NCI-H524 (cell line): Measurements from ENCODE around the gene DOCK8.

Source experiments
- DNase-seq, 2 experiments: peaks; one replicate each; lab custom pipeline; 2025; lab: John Stamatoyannopoulos, UW

The DOCK8 gene

DNA sequence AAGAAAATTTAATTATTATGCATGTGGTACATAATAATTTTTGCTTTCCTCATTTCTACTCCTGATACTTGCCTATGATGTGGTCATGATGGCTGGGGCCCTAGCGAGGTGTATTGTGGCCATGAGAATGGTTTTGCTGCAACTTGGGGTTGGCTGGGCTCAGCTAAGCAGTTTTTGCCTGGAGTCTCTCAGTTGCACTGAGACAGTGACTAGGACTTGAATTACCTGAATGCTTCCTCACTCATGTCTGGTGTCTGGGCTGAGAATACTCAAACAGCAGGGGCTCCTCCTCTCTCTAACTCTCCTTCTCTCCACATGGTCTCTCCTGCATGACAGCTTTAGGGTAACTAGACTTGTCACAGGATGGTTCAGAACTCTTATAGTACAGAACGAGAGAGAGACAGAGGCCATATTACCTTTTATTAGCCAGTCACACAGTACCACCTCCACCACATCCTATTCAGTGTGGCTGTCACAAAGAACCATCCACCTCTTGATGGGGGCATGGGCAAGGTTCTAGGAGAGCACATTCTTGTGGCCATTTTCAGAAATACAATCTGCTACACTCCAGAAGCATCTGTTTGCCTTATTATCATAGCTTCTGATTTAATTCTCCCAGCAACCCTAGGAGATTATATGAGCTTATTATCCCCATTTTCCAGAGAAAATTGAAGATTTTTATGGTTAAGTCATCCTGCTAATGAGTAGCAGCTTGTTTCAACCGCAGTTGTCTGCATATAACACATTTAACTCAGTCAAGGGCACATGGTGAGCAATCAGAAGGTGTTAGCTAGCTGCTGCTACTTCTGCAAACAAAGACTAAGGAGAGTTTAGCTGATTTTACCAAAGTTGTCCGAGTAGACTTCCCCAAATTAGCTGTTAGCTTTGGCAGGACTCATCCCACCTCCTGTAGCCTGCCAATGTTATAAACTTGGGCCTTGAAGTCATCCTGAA lies 245.1 kb downstream of the DOCK8 start:
- peak in 1 of 2 experiments; percentile 31 for DNase-seq

DNA sequence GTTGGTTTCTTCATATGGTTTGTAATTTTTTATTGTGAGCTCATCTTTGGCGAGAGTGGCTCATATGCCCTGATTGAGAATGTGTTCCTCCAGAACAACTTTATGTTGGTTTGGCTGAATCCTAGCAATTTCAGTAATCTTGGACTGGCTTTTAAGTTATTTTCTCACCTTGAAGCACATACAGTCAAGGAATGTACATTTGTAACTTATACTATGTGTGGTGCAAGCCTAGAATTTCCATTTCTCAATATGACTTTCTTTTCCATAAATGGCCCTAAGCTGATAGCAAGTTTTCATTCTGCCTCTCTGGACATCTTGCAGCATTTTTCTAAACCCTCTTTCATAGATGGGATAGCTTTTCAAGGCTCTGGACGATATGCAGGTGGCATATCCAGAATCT lies 247.5 kb downstream of the DOCK8 start:
- DNase-seq = no peak

DNA sequence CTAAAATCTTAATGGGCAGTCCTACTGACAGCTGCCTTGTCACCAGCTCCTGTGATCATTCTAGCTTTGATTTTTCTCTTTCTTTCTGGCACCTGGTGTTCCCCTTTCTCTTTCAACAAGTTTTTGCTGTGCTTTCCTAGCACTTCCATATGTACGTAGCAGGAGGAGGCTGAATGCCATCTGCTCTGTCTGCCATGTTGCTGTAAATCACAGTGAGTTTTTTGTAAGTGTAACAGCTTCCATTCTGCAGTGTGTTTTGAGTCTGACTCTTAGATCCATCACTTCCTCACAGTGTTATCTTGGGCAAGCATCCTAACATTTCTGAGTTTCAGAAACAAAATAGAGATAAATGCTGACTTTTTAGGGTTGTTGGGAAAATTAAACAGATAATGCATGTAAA lies 247.9 kb downstream of the DOCK8 start:
- DNase-seq = peak; percentile 27 to 82

DNA sequence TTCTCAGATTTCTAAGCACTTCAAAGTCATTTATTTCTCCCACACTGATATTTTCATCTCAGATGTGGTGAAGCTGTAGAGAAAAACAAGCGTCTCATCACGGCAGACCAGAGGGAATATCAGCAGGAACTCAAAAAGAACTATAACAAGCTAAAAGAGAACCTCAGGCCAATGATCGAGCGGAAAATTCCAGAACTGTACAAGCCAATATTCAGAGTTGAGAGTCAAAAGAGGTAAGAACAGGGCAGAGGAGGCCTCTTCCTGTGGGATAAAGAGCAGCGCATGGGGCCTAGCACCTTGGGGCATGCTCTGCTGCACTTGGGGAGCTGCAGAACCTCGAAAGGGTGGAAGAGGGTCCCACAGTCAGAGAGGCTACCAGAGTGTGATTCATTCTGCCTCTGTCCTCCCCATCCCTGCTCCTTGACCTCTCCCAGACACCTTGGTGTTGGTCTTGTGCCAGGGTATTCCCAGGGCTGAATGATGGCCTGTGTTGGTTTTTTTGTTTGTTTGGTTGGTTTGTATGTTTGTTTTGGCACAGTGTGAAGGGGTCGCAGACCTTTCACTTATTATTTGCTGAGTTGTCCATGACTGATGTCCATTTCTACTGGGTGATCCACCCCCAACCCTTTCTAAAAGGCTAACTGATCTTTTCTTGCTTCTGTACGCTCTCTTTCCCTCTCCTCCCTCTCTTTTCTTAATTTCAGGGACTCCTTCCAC lies 248.9 kb downstream of the DOCK8 start:
- DNase-seq = no peak

DNA sequence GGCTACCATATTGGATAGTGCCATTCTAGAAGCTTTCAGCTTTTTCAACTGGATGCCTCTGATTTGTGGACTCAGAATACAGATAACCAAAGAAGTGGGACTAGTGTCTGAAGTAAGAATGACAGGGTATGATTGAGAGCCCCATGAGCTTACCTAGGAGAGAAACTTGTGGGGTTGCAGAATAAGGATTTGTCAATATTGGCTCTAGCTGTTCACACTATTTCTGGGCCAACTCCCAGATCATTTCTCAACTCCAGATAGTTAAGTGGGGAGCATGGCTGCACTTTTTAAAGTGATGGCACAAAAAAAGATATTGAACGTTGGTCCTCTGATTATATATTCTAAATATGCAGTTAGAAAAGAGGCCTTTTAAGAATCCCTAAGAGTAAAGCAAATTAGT lies 252.1 kb downstream of the DOCK8 start:
- DNase-seq = no peak

DNA sequence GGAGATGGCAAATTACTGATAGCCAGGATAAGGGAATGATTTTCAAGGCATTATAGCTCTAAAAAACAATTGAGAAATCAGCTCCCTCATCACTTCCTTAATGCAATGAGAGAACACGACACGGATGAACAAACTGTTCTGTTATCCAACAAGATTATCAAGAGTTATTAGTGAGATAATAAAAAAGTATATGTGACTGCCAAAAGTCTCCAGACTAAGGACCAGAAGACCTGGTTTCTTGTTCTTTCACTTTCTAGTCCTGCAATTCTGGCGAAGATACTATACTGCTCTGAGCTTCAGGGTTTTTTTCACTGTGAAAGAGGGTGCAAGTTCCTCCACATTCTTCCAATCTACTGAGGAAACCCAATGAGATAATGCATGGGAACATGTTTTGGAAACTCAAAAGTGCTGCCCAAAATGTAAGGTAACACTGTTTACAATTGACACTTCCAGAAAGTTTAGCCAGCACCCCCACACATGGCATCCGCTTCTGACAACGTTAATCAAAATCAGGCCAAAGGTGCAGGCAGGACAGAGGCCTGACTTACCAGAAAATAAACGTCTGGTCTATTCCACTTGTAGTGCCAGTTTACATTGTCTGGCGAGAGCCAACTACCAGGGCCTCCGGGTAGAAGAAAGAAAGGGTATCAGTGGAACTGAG lies 254.2 kb downstream of the DOCK8 start:
- no peak for DNase-seq

DNA sequence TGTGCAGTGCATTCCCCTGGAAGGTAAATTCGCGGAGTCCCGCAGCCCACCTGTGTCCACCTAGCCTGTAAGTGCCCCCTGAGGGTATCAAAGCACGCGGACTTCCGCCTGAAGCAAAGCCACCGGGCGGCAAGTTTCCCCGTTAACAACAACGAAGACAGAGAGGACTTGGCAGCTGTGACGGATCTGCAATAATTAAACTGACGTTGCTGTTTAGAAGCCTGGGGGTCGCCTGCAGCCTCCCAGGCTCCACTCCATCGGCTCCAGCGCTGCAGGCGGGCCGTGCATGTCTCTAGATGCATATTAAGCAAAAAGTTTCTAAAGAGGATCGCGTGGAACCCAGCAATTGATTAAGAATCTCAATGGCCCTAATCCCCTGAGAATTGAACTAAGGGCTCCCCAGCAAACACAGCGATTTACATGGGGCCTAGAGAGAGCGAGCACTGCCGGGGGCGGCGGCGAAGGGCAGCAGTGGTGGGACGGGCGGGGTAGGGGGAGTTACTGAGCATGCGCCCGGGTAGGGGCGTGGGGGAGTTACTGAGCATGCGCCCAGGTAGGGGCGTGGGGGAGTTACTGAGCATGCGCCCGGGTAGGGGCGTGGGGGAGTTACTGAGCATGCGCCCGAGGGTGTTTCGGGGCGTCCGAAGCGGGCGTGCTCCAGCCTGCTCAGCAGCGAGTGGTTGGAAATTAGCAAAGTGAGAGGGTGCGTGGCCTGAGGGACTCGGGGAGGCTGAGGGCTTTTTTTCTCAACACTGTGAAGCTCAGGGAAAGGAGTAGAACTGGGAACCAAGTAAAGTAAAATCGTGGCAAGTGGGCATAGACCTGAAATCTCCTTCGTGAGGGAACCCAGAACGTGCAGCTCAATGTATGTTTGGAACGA lies 255.2 kb downstream of the DOCK8 start:
- DNase-seq = peak; percentile 72 to 83

DNA sequence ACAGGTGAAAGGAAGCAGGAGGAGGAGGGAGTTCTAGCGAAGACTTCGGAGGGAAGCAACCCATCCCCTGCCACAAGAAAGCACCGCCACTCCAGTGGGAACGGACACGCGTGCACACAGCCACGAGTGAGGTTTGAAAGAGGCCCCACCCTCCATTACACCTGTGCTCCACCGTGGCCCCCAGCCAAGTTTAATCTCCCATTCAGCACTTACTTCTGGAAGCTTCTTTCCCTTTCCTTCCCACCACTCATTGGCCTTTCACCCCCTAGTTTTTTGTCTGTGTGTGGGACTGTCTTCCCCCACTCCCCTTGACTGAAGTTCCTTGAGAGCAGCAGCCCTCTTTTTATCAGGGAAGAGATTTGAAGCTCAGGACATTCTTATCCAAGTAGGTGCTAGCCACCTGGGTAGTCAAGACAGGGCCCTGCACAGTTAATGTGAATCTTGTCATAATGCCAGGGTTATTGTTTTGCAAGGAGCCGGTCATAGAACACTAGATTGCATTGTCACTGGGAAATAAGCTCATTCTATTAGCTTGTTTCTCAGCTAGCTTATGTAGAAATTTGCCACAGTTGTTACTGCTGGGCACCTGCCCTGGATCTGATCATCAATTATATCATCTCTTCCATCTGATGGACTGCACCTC lies 256.0 kb downstream of the DOCK8 start:
- no peak for DNase-seq

DNA sequence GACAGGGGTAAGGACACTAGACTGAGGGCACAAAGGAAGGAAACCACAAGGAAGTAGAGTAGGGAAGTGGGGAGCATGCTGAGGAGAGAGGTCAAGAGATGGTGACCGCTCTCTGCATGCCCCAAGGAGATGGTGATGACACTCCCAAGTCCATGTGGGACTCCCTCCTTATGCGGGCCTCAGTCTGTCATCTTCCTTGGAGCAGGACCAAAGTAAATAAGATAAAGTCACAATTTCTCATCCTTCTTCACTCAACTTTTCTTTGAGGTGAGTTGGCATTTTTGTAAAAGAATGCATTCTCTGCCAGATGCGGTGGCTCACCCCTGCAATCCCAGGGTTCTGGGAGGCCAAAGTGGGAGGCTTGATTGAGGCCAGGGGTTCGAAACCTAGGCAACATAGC lies 256.7 kb downstream of the DOCK8 start:
- DNase-seq = no peak

DNA sequence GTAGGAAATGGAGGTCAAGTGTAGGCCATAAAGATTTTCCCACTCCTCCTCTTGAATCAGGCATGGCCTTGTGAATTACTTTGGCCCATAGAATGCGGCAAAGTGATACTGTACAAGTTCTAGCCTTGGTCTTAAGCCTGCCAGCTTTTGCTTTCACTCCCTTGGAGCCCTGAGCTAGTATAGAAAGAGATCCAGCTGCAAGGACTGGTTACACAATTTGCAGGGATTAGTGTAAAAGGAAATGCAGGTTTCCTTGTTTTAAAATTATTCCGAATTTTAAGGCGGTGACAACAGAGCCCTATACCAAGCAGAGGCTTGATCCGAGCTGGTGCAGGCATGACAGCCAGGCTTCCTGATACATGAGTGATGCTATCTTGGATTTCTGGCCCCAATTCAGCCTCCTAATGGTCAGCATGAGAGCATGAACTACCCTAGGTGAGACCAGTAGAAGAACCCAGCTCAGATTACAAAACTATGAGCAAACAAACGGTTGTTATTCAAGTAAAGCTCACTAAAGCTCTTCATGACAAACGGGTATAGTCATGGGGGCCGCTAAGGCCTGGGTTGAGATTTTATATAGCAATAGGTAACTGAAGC lies 257.9 kb downstream of the DOCK8 start:
- no peak for DNase-seq

DNA sequence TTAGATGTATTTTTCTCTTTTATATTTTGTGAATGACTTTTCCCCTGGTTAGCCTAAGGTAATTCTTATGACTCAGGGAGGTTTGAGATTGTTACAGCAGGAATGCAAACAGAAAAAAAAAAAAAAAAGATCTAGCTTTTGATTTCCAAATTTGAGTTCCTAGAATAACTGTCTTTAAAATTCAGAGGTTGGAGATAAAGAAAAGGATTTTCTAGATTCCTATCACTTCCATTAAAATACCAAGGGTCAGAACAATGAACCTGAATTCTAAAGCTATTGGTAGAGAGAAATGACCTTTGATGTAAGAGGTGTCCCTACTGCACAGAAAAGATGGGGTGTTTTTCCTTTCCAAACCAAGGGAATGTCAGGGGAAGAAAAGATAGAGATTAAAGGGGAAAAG lies 262.5 kb downstream of the DOCK8 start:
- DNase-seq = no peak

DNA sequence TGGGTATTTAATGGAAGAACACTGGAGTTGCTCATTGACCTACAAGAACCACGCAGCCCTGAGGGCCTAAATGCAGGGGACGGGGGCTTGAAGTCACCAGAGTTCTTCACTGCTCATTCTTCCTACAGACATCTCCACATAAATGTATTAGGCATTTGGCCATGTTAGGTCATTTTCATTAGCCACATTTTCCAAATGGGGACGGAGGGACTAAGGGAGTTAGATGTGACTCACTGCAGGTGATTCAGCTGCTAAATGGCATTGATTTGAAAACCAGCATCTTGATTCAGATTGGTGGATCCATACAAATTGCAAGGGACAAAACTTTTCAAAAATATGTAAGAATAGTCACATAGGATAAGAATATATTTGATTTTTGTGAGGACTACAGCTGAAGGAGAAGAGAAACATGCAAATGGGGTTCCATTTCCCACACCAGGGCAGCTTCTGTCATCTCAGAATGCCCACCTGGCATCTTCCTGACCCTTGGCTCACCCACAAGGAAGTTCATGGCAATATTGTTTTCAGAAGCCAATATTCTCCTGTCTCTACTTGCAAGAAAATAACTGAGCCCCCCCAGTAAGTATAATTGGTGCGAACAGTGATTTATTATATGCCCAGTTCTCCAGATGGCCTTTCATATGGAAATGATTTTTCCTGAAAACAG lies 264.8 kb downstream of the DOCK8 start:
- DNase-seq = no peak

DNA sequence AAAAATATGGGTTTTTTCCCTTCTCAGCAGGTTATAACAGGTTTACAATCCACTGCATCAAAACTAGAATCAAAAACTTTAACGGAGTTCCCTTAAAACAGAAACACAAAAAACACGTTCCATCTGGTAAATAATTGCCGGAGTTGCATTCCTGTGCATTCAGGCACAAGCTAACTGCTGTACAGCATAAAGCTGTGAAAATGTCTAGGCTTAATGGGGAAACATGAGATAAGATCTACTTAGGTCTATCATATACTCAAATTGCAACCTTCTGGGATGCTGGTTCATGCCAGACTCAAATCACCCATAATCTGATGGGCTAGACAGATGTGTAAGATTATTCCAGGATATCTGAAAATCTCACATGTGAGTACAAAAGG lies 265.3 kb downstream of the DOCK8 start:
- no peak for DNase-seq

DNA sequence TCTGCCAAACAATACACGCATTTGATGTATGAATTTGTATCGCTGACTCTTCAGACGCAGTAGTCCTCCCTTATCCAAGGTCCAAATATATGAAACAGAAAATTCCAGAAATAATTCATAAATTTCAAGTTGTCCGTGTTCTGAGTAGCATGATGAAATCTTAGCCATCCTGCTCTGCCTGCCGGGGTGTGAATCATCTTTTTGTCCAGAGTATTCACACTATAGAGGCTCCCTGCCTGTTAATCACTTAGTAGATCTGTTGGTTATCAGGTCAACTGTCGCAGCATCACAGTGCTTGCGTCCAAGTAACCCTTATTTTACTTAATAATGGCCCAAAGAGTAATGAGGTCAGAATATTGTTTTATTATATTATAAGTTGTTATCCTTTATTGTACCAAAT lies 268.1 kb downstream of the DOCK8 start:
- no peak for DNase-seq

DNA sequence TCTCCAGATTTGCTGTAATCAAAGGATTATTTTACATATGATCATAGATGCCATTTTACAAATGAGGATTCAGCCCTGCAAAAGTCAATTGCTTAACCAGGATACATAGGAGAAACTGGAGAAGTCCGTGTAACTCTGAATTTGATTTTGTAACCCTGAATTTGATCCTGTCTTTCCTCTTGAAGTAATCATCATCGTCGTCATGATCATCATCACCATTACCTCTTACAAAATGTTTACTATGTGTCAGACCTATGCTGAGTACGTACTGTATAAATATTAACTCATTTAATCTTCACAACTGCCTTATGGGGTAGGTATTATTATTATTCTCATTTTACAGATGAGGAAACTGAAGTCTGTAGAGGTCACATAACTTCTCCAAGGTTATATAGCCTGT lies 271.5 kb downstream of the DOCK8 start:
- no peak for DNase-seq

DNA sequence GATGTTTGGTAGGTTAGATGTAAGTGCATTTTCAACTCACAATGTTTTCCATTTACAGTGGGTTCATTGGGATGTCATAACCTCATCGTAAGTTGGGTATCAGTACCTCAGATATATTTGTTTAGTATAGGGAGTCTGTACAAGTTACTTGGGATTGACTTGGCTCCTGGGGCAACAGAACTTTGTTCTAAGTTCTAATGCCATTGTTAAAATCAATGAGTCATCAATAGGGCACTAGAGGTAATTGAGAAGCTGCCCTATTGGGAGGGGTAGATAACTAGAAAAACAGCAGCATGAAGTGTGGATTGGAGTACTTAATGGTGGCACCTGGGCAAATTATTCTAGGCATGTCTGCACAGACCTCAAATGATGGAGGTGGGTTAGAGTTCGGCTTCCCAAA lies 272.8 kb downstream of the DOCK8 start:
- DNase-seq = no peak

DNA sequence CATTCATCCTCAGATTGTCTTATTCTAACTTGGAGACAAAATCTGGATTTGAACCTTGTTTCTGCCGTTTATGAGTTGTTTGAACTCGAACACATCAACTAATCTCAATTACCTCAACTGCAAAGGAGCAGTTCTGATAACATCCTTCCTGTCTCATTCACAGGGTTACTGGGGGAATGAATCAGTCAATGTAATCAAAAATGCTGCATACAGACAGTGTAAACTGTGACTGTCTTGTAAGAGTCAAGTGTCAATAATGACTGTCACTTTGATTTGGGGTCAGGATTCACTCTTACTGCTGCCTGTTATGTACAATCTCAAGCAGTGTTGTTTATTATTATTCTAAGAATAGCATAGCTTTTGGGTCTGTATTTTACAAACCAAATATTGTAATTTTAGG lies 273.8 kb downstream of the DOCK8 start:
- no peak for DNase-seq

DNA sequence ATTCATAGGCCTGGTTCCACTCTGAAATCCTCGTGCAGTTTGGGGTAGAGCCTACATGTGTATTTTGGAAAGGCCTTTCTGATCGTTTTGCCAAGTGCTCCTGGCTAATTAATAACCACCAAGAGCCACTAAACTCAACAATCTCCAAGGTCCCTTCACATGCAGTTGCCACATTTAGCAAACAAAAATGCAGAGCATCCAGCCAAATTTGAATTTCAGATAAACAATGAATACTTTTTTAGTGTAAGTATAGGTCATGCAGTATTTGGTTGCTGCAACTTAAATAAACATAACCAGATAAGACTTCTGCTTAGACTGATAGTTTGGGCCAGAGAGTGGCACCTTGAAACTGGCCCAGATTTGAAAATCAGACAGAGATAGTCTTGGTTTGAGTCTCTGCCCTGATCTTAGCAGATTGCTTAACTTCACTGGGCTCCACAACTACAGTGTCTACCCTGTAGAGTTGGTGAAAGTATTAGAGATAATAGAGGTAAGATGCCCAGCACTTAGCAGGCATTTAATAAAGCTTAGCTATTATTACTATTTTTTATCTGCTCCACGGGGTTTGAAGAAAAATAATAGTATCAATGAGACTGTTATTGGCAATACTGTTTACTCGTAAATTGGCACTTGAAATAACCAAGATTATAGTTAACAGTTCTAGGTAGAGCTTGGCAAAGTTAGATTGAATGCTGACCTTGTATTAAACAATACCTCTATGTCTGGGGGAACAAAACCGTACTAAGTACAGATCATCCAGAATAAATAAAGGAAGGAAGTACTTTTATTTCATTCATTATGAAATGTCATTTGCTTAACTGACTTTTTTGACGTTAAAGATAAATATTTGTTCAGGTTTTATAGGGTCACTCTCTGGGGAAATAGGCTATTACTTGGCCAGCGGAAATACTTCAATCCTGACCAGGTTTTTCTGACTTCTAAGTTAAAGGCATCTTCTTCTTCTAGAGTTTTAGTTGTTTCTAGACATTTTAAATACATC lies 274.8 kb downstream of the DOCK8 start:
- DNase-seq = no peak

DNA sequence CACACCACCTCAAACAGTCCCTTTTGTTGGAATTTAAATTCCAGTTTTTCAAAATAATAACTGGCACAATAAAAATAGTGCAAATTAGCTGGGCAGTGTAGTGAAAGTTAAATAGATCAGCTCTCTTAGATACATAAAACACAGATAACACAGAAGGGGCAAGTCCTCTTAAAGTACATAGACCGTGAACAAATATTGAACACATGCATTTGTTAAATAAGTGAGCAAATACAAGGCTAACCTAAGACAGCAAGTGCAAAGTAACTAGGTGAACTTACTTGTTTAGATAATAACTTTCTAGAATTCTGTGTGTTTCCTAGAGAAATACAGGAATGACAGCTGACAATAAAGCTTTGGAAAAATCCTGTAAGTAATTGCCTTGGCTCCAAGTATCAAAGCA lies 280.1 kb downstream of the DOCK8 start:
- DNase-seq = no peak
